Measurements from ENCODE around the gene AJAP1. TPM values are rescaled to one million over a fixed set of nuclear protein-coding genes. Genes with fewer than 3 reads are reported as not detected.

AJAP1 gene
- total and polyA plus RNA-seq, 10 of the 15 experiments (the other 5 are each of a cell fraction or from before 2014, with no cell fraction given) = not detected

DNA sequence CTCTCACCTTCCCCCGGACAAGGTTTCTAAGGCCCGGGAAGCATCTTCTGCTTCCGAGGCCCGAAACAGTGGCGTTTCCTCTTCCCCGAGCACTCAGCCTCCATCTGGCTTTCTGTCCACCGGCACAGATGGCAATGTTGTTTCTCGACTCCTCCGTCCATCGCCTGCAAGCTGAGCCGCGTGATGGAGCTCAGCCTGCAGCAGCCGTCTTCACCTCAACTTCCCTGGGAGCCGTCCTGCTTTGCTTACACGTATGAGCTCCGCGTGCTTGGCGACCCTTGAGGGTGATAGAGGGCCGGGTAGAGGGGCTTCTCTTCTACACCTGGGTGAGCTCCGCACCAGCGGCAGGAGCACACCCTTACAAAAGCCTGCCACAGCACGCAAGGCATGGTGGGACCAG, 80.4 kb downstream of the AJAP1 start:
- Histone ChIP-seq H3K9ac (ENCODE audit: control insufficient read depth, insufficient read depth, low read length) (no peak overlapping the region), H3K4me2 (ENCODE audit: control insufficient read depth, insufficient read depth) (no peak overlapping the region), H3K79me2 (ENCODE audit: control insufficient read depth, insufficient read depth, low read length) (no peaks in the 10 kb centered on the region), H3K27ac (ENCODE audit: control insufficient read depth, insufficient read depth) (no peak overlapping the region), H3K36me3 (ENCODE audit: control insufficient read depth in 2 of 2, insufficient read depth in 2 of 2, low read length in 1 of 2) (no peaks in the 10 kb centered on the region), H3K4me1 (ENCODE audit: control insufficient read depth, insufficient read depth, low read length) (no peaks in the 10 kb centered on the region), H2AFZ (ENCODE audit: control insufficient read depth, low read depth, low read length) (no peak overlapping the region), H3K27me3 (replicated peaks in 1 of 2; ENCODE audit: control insufficient read depth in 2 of 2, insufficient read depth in 2 of 2, low read length in 1 of 2) (no peaks in the 10 kb centered on the region), H3K9me3 (replicated peaks; ENCODE audit: control insufficient read depth, insufficient read depth, low read length) (no peaks in the 10 kb centered on the region; the same call in 2 of the 3 replicates), H4K20me1 (ENCODE audit: control insufficient read depth, insufficient read depth) (no peaks in the 10 kb centered on the region), H3K4me3 (no peak overlapping the region)
- FAIRE-seq (no peak), ATAC-seq (no peak), DNase-seq (ENCODE audit: low read depth, low spot score) (no peak)
- 64% methylated on average over 22 of the region's 22 CpGs for WGBS (ENCODE audit: insufficient coverage, insufficient replicate concordance, low lambda C conversion rate, missing lambda C conversion rate)
- SMC1A ChIA-PET (ENCODE audit: uncharacterized antibody, unreplicated experiment) = interaction anchor here (0.6 kb wide), 1 partner anchor 532 kb away, joined by 3 read pairs; no protein-coding TSS in a partner anchor
- in situ Hi-C loops (cut with MboI) (no loop called here), intact Hi-C loops (cut with micrococcal nuclease; ENCODE audit: unreplicated experiment) (no loop called here)
- TF ChIP-seq NFXL1 (IDR thresholded peaks at IDR 0.05; ENCODE audit: borderline replicate concordance) = no peak
- TF ChIP-seq KDM1A (IDR thresholded peaks at IDR 0.05; ENCODE audit: borderline replicate concordance) = no peak
- no peak for TF ChIP-seq ZNF384 (IDR thresholded peaks at IDR 0.05; ENCODE audit: borderline replicate concordance, low read depth, low read length)
- TF ChIP-seq BMI1 (IDR thresholded peaks at IDR 0.05; ENCODE audit: borderline replicate concordance) = no peak
- TF ChIP-seq, protein P1, sequence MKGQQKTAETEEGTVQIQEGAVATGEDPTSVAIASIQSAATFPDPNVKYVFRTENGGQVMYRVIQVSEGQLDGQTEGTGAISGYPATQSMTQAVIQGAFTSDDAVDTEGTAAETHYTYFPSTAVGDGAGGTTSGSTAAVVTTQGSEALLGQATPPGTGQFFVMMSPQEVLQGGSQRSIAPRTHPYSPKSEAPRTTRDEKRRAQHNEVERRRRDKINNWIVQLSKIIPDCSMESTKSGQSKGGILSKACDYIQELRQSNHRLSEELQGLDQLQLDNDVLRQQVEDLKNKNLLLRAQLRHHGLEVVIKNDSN (IDR thresholded peaks at IDR 0.05; ENCODE audit: borderline replicate concordance, extremely low read length, insufficient read depth, low read depth, low read length) = no peak
- no peak for TF ChIP-seq E4F1 (IDR thresholded peaks at IDR 0.05; ENCODE audit: borderline replicate concordance, partially characterized antibody)
- TF ChIP-seq RB1 (IDR thresholded peaks at IDR 0.05; ENCODE audit: borderline replicate concordance) = no peak
- TF ChIP-seq ELK1 (IDR thresholded peaks at IDR 0.05; ENCODE audit: low read depth, low read length) = no peak
- TF ChIP-seq TCF3 (IDR thresholded peaks at IDR 0.05; ENCODE audit: borderline replicate concordance, insufficient read depth, low read depth, low read length) = no peak
- no peak for TF ChIP-seq TCF7 (IDR thresholded peaks at IDR 0.05; ENCODE audit: borderline replicate concordance)
- no peak for TF ChIP-seq RELB (IDR thresholded peaks at IDR 0.05; ENCODE audit: low read depth)
- TF ChIP-seq NR2F1 (conservative IDR thresholded peaks at IDR 0.05) = no peak
- TF ChIP-seq CHD4 (IDR thresholded peaks at IDR 0.05) = no peak
- TF ChIP-seq SIX5 (IDR thresholded peaks at IDR 0.05; ENCODE audit: low read depth, low read length, severe bottlenecking) = no peak
- RAD21 ChIA-PET (ENCODE audit: unreplicated experiment) = no interaction called here
- BruUV-seq (replicated peaks) = no TSS peak
- CTCF ChIA-PET = no interaction called here
- POLR2A ChIA-PET = no interaction called here
